Mammary epithelial cell (primary cell): ENCODE results near the gene MIAT.

Source experiments
- EZH2 ChIP-seq: IDR thresholded peaks from 2 replicates; pipeline ENCODE4 v1.6.1; 2012; ENCODE audit warnings: low read length, inconsistent platforms, borderline replicate concordance
- TF ChIP-seq, protein P1 (sequence below), 2 donors: IDR thresholded peaks in 1 of 2; conservative IDR thresholded peaks in 1 of 2; 2 replicates each; pipeline ENCODE4 v1.5.1; 2011 to 2012; ENCODE audit warnings: inconsistent platforms in 2 of 2, low read length in 2 of 2, mild to moderate bottlenecking in 2 of 2, control low read depth in 1 of 2, low read depth in 1 of 2; ENCODE audit not compliant: insufficient read depth in 1 of 2; ENCODE audit errors: extremely low read depth in 1 of 2

DNA sequence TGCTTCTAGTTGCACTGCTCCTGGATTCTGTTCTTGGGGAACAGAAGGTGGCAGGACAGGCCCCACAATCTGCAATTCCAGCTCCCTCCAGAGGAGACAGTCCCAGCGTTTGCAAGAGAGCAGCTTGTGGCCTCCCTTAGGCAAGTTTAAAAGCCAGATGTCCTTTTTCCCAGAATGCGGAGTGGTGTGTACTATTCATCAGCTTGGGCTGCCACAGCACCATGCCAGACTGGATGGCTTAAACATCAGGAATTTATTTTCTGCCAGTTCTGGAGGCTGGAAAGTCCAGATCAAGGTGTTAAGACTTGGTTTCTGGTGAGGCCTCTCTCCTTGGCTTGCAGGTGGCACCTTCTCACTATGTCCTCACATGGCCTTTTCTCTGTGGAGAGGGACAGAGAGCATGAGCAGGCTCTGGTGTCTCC lies 11.7 kb downstream of the MIAT start:
- TF ChIP-seq EZH2, result no peak
- TF ChIP-seq, protein P1, sequence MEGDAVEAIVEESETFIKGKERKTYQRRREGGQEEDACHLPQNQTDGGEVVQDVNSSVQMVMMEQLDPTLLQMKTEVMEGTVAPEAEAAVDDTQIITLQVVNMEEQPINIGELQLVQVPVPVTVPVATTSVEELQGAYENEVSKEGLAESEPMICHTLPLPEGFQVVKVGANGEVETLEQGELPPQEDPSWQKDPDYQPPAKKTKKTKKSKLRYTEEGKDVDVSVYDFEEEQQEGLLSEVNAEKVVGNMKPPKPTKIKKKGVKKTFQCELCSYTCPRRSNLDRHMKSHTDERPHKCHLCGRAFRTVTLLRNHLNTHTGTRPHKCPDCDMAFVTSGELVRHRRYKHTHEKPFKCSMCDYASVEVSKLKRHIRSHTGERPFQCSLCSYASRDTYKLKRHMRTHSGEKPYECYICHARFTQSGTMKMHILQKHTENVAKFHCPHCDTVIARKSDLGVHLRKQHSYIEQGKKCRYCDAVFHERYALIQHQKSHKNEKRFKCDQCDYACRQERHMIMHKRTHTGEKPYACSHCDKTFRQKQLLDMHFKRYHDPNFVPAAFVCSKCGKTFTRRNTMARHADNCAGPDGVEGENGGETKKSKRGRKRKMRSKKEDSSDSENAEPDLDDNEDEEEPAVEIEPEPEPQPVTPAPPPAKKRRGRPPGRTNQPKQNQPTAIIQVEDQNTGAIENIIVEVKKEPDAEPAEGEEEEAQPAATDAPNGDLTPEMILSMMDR (conservative IDR thresholded peaks at IDR 0.05 in 1 of 2, IDR thresholded peaks at IDR 0.05 in 1 of 2; ENCODE audit: extremely low read depth in 1 of 2, insufficient read depth in 1 of 2, low read depth in 1 of 2, low read length in 2 of 2), result peak; percentile 45 to 48
